Loucy (cell line): Measurements from ENCODE around the gene ZNF160.

ENCODE experiments used
- H2AFZ ChIP-seq: fragments of 200-600 bp; sonication (generic); 2 replicates; pipeline ENCODE4 v1.6.0; 2016; ENCODE audit warnings: antibody characterized with exemption, mild to moderate bottlenecking, low read length, moderate library complexity
- H3F3A ChIP-seq: fragments of 200-600 bp; 2 replicates; pipeline ENCODE4 v1.6.0; 2016; ENCODE audit warnings: antibody characterized with exemption, low read depth, mild to moderate bottlenecking
- H3K27me3 ChIP-seq: fragments of 200-600 bp; sonication (generic); 2 replicates; pipeline ENCODE4 v1.6.1; 2014; ENCODE audit warnings: low read length, mild to moderate bottlenecking; ENCODE audit not compliant: insufficient read depth, poor library complexity, severe bottlenecking
- H3K36me3 ChIP-seq: fragments of 200-600 bp; sonication (generic); 2 replicates; pipeline ENCODE4 v1.6.1; 2016; ENCODE audit warnings: low read length; ENCODE audit not compliant: insufficient read depth
- H3K4me1 ChIP-seq: fragments of 200-600 bp; sonication (generic); 2 replicates; pipeline ENCODE4 v1.5.1; 2014; ENCODE audit warnings: low read length, mild to moderate bottlenecking; ENCODE audit not compliant: insufficient read depth, poor library complexity, severe bottlenecking
- H3K4me2 ChIP-seq: fragments of 200-600 bp; sonication (generic); 2 replicates; pipeline ENCODE4 v1.6.0; 2014; ENCODE audit warnings: antibody characterized with exemption, low read length, low read depth, mild to moderate bottlenecking; ENCODE audit not compliant: poor library complexity, severe bottlenecking
- H3K4me3 ChIP-seq: fragments of 200-600 bp; sonication (generic); 2 replicates; pipeline ENCODE4 v1.5.1; 2014; ENCODE audit warnings: low read length, mild to moderate bottlenecking, mixed read lengths; ENCODE audit not compliant: poor library complexity, severe bottlenecking
- H3K79me2 ChIP-seq: fragments of 200-600 bp; sonication (generic); 2 replicates; pipeline ENCODE4 v1.6.1; 2014; ENCODE audit warnings: low read length; ENCODE audit not compliant: insufficient read depth
- H3K9ac ChIP-seq: fragments of 200-600 bp; sonication (generic); 2 replicates; pipeline ENCODE4 v1.6.0; 2014; ENCODE audit warnings: mild to moderate bottlenecking, low read depth, low read length, moderate library complexity; ENCODE audit not compliant: poor library complexity, severe bottlenecking
- H3K9me2 ChIP-seq: fragments of 200-600 bp; sonication (generic); replicated peaks from 2 replicates; pipeline ENCODE4 v1.6.1; 2016; ENCODE audit warnings: low read depth, low read length, mixed read lengths
- H3K9me3 ChIP-seq: fragments of 200-600 bp; sonication (generic); 2 replicates; pipeline ENCODE4 v1.6.1; 2014; ENCODE audit warnings: mild to moderate bottlenecking, antibody characterized with exemption, low read length, low read depth; ENCODE audit not compliant: insufficient read depth
- H4K20me1 ChIP-seq: fragments of 200-600 bp; sonication (generic); 2 replicates; pipeline ENCODE4 v1.6.0; 2014; ENCODE audit warnings: antibody characterized with exemption, low read length, mild to moderate bottlenecking; ENCODE audit not compliant: insufficient read depth, poor library complexity, severe bottlenecking
- CTCF ChIP-seq: fragments of 200-600 bp; sonication (generic); conservative IDR thresholded peaks from 2 replicates; pipeline ENCODE4 v1.5.1; 2014; ENCODE audit warnings: mild to moderate bottlenecking, antibody characterized with exemption, low read length
- EZH2phosphoT487 ChIP-seq: fragments of 200-600 bp; IDR thresholded peaks from 2 replicates; pipeline ENCODE4 v1.6.1; 2018; ENCODE audit warnings: antibody characterized with exemption, mild to moderate bottlenecking, moderate library complexity, borderline replicate concordance

ZNF160 gene

DNA sequence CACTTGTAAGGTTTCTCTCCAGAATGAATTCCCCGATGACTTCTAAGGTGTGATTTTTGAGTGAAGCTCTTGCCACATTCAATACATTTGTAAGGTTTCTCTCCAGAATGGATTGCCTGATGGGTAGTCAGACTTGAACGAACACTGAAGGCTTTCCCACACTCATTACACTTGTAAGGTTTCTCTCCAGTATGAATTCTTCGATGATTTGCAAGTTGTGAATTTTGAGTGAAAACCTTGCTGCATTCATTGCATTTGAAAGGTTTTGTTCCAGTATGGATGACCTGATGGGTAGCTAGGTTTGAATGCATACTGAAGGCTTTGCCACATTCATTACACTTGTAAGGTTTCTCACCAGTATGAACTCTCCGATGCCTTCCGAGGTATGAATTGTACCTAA lies 34.4 kb downstream of the ZNF160 start:
- Histone ChIP-seq H3K4me2 (no peak overlapping the region), H3K4me1 (no peaks in the 10 kb centered on the region), H3K79me2 (no peaks in the 10 kb centered on the region), H3K36me3 (peaks cover 69% of the 10 kb centered on the region), H3K4me3 (no peak overlapping the region), H3F3A (no peaks in the 10 kb centered on the region), H3K27me3 (no peaks in the 10 kb centered on the region), H2AFZ (no peak overlapping the region), H4K20me1 (no peaks in the 10 kb centered on the region), H3K9ac (no peak overlapping the region), H3K9me2 (no peaks in the 10 kb centered on the region), H3K9me3 (peaks cover 22% of the 10 kb centered on the region; the same call in 1 of the 2 replicates)
- TF ChIP-seq EZH2phosphoT487 (no peak), CTCF (no peak)

DNA sequence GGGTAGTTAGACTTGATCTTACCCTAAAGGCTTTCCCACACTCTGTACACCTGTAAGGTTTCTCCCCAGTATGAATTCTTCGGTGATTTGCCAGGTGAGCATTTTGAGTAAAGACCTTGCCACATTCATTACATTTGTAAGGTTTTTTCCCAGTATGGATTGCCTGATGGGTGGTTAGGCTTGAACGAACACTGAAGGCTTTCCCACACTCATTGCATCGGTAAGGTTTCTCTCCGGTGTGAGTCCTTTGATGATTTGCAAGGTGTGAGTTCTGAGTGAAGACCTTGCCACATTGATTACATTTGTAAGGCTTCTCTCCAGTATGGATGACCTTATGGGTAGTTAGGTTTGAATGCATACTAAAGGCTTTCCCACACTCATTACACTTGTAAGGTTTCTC lies 35.0 kb downstream of the ZNF160 start:
- Histone ChIP-seq H3K4me1 (no peaks in the 10 kb centered on the region), H3K27me3 (no peaks in the 10 kb centered on the region), H3K36me3 (peaks cover 63% of the 10 kb centered on the region), H4K20me1 (no peaks in the 10 kb centered on the region), H3K9me3 (peaks cover 22% of the 10 kb centered on the region; the same call in 1 of the 2 replicates), H3K9ac (no peak overlapping the region), H3K4me3 (no peak overlapping the region), H3K9me2 (no peaks in the 10 kb centered on the region), H3K79me2 (no peaks in the 10 kb centered on the region), H2AFZ (no peak overlapping the region), H3F3A (no peaks in the 10 kb centered on the region), H3K4me2 (no peak overlapping the region)
- TF ChIP-seq EZH2phosphoT487, result no peak
- TF ChIP-seq CTCF, result no peak

- H3K27me3 ChIP-seq, result no peaks in the 10 kb centered on the region
- no peaks in the 10 kb centered on the region for H3K79me2 ChIP-seq
- H3K4me3 ChIP-seq, result no peak overlapping the region
- H3K36me3 ChIP-seq, result no peaks in the 10 kb centered on the region
- no peaks in the 10 kb centered on the region for H3K9me3 ChIP-seq
- no peaks in the 10 kb centered on the region for H3F3A ChIP-seq
- H3K4me2 ChIP-seq, result no peak overlapping the region
- no peaks in the 10 kb centered on the region for H3K9me2 ChIP-seq
- no peak overlapping the region for H2AFZ ChIP-seq
- H3K4me1 ChIP-seq, result no peaks in the 10 kb centered on the region
- no peaks in the 10 kb centered on the region for H4K20me1 ChIP-seq
- H3K9ac ChIP-seq, result no peak overlapping the region
- TF ChIP-seq CTCF, result no peak
- no peak for TF ChIP-seq EZH2phosphoT487
Measured at GRCh38 chr19:53057904-53058580, 45.2 kb downstream of the ZNF160 start.
